HG03025 (cell line): ENCODE data around the gene UAP1.
A peak's percentile ranks its signal among the peaks of the same experiment; 100 is the strongest.

Source experiments
- ATAC-seq: cut with Tn5 transposase; IDR thresholded peaks from one replicate; pipeline ENCODE4 v1.9.1; 2021; ENCODE audit warnings: mild to moderate bottlenecking, moderate library complexity; ENCODE audit not compliant: unreplicated experiment, low FRiP score

Gene UAP1

GRCh38 chr1:162612606-162613400 is 51.3 kb downstream of the UAP1 start:
- no peak for ATAC-seq

GRCh38 chr1:162616848-162617247 is 55.3 kb downstream of the UAP1 start:
- no peak for ATAC-seq

DNA sequence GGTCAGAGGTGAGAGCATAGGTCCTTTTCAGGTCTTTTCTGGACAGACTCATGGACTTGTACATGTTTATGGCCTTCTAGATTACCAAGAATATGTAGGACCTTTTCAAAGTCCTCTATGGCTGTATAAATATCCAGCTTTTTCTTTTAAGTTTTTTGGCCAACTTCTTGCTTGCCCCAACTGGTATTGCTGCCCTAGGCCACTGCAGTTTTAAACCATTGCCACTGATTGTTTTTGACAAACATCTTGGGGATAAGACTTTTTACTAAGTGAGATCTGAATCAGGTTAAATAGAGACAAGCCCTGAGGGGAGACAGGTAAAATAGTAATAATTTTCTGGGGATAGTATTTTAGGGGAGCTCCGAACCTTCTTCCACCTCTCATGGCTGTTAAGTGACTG is 56.0 kb downstream of the UAP1 start:
- ATAC-seq, result no peak

- ATAC-seq, result no peak
Observed at GRCh38 chr1:162619076-162619475, 57.6 kb downstream of the UAP1 start.

DNA sequence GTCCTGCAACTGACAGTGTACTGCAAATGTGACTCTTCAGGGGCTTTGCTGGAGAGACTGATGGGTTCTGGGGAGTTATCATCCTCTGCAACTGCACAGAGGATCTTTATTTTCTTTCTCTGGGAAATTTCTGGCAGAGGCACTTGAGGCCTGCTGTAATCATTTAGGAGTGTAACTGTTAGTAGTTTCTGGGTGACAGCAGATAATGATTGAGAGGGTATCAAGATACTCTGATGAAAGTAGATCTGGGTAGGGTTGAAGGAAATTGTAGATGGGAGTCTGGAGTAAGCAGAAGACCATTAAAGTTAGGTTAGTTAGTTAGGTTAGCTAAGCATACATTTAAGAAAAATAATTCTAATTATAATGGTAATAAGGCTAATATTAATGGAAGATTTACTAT is 59.7 kb downstream of the UAP1 start:
- no peak for ATAC-seq

DNA sequence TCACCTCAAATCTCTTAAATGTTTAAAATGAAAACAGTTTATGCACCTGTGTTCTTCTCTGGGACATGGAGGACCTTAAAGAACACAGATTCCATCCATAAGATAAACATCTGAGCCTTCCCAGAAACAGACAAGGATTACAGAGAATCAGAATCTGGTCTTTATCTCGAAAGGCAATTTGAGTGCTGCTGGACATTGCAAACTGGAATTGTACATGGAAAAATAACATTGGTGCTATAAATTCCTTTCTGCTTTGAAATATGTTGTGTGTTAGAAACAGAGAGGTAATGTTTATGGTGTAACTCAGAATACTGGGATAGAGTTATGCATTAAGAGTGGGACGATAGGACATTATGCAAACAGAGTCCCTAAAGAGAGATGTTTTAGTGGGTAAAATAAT is 64.2 kb downstream of the UAP1 start:
- no peak for ATAC-seq

GRCh38 chr1:162626094-162626493 is 64.6 kb downstream of the UAP1 start:
- ATAC-seq, result no peak

- ATAC-seq, result no peak
Observed at GRCh38 chr1:162626761-162627160, 65.2 kb downstream of the UAP1 start.

- ATAC-seq, result no peak
Observed at GRCh38 chr1:162627662-162628296, 66.3 kb downstream of the UAP1 start.

DNA sequence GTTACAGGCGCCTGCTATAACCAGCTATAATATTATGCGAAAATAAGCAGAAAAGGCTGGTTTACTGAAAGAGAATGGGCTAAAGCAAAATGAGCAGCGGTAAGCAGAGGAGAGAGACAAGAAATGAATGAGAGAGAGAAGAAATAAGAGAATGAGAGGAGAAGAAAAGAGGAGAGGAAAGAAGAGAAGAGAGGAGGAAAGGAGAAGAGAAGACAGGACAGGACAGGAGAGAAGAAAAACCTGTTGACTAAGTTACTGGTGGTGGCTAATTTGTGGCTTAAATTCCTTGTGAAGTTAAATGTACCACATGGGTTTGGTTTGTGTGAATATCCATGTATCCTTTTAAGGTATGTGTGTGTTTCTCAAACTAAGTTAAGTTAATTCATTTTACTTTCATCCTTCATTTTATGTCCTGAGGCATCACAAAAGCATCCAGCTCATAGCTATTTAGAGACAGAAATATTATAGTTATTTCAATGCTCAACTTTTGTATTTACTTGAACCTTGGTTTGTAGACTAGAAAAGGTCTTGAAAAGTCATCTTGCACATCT is 67.6 kb downstream of the UAP1 start:
- ATAC-seq, result no peak

- no peak for ATAC-seq
Observed at GRCh38 chr1:162629651-162630050, 68.1 kb downstream of the UAP1 start.

- ATAC-seq, result no peak
Observed at GRCh38 chr1:162631546-162632191, 70.1 kb downstream of the UAP1 start.

GRCh38 chr1:162632217-162632666 is 70.7 kb downstream of the UAP1 start, which contains the start of gene DDR2:
TSS of gene DDR2 (plus strand) at chr1:162632464. CDS start at chr1:162719064, 86,600 bp downstream.
- ATAC-seq, result no peak

- ATAC-seq, result no peak
Observed at GRCh38 chr1:162632698-162633080, 71.2 kb downstream of the UAP1 start.

DNA sequence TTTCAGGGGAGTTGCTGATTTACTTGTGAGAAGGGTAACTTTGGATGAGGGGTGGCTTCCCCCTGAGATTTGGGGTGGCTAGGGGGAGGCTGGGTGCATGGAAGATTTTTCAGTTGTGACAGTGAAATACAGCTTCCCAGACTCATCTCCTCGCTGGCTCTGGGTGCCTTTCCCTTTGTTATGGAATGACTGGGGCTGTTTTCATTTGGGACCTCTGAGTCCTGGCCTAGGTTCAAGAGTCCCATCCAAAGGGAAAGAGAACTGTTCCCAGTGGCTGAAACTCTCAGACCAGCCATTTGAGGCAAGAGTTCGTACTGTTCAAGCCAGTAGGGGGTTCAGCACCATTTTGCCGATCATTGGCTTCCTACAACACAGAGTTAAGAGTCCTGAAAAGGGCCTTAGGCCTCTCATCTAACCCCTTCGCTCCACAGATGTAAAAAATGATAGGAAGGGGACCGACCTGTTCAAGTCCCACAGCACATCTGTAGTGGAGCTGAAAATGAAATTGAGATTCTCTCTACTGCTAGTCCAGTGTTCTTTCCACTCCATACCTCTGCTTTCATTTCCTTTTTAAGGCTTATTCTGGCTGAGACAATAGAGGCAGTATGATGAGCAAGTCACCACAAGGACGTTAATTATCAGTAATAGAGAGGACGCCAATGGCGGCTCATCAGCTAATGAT is 71.7 kb downstream of the UAP1 start:
- peak; percentile 67 for ATAC-seq

DNA sequence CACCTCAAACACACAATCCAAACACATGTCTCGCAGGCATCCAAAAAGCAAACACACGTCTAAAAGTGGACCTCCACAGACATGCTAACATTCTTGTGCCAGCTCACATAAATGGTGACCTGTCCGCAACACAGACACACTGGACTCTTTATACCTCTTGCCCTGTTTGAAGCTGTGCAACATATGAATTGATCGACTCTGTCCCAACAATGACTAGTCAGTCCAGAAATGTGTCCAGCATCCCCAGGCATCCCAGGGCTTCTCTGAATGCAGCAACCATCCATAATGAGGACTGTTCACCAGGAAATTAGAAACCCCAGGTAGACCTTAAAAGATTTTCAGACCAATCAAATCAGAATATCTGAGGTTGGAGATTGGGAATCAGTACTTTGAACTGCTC is 73.9 kb downstream of the UAP1 start:
- no peak for ATAC-seq

GRCh38 chr1:162639718-162640117 is 78.2 kb downstream of the UAP1 start:
- ATAC-seq, result no peak

GRCh38 chr1:162641114-162641513 is 79.6 kb downstream of the UAP1 start:
- no peak for ATAC-seq

GRCh38 chr1:162644986-162645314 is 83.4 kb downstream of the UAP1 start:
- ATAC-seq, result no peak

GRCh38 chr1:162645666-162646065 is 84.1 kb downstream of the UAP1 start:
- ATAC-seq, result no peak

- ATAC-seq, result no peak
Observed at GRCh38 chr1:162649583-162649982, 88.1 kb downstream of the UAP1 start.
